ENCODE measurements around the gene ERCC6L. TPM values are rescaled to one million over a fixed set of nuclear protein-coding genes. Genes with fewer than 3 reads are reported as not detected.
"Not testable (repeated sequence)": the region's sequence is repeated elsewhere in the genome, so short reads cannot be mapped to it uniquely, and the experiment has no call there.

ERCC6L gene
- total and polyA plus RNA-seq, 4 donors = 0.16 to 0.71 (median 0.30) TPM

DNA sequence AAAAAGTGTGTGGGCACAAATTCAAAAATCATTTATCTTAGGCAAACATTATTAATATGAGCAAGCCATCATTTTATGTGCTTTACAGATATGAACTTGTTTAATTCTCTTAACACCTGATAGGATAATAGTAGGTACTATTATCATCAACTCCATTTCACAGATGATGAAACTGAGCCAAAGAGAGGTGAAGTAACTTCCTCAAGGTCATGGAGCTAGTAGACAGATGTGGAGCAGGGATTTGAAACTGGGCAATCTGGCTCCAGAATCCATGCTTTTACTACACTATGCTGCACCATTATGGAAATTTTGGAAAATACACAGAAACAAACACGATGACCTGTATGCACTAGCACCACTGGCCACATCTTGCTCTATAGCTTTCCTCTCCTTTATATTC lies 58.3 kb downstream of the ERCC6L start:
- Histone ChIP-seq H3K9me3 (ENCODE audit: control insufficient read depth in 4 of 4, insufficient read depth in 3 of 4, low read length in 3 of 4) (no peaks in the 10 kb centered on the region), H3K36me3 (ENCODE audit: control insufficient read depth in 4 of 4, insufficient read depth in 4 of 4, low read length in 4 of 4) (no peaks in the 10 kb centered on the region), H3K4me3 (no peak overlapping the region), H3K4me1 (ENCODE audit: control insufficient read depth in 5 of 5, insufficient read depth in 5 of 5, low read length in 5 of 5) (peaks cover 0 to 12% (median 5%) of the 10 kb centered on the region in 5 donors), H3K27ac (ENCODE audit: low read depth in 1 of 2, low read length in 1 of 2) (peak overlapping the region in 1 of 2 donors; percentile 81), H3K9ac (ENCODE audit: insufficient read depth in 1 of 2, low read length in 2 of 2) (peak overlapping the region; percentile 28 to 80), H3K27me3 (ENCODE audit: control insufficient read depth in 3 of 3, insufficient read depth in 3 of 3, low read length in 2 of 3) (peaks cover 3 to 8% (median 5%) of the 10 kb centered on the region in 3 donors)
- no peak for ATAC-seq (ENCODE audit: insufficient read depth, low FRiP score)
- DNase-seq = peak in 1 of 3 donors; percentile 16
- 31 to 44% methylated on average over 1 of the region's 1 CpG for WGBS, 2 donors
- TF ChIP-seq, protein P1, sequence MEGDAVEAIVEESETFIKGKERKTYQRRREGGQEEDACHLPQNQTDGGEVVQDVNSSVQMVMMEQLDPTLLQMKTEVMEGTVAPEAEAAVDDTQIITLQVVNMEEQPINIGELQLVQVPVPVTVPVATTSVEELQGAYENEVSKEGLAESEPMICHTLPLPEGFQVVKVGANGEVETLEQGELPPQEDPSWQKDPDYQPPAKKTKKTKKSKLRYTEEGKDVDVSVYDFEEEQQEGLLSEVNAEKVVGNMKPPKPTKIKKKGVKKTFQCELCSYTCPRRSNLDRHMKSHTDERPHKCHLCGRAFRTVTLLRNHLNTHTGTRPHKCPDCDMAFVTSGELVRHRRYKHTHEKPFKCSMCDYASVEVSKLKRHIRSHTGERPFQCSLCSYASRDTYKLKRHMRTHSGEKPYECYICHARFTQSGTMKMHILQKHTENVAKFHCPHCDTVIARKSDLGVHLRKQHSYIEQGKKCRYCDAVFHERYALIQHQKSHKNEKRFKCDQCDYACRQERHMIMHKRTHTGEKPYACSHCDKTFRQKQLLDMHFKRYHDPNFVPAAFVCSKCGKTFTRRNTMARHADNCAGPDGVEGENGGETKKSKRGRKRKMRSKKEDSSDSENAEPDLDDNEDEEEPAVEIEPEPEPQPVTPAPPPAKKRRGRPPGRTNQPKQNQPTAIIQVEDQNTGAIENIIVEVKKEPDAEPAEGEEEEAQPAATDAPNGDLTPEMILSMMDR (IDR thresholded peaks at IDR 0.05; ENCODE audit: control extremely low read depth, extremely low read depth) = no peak

DNA sequence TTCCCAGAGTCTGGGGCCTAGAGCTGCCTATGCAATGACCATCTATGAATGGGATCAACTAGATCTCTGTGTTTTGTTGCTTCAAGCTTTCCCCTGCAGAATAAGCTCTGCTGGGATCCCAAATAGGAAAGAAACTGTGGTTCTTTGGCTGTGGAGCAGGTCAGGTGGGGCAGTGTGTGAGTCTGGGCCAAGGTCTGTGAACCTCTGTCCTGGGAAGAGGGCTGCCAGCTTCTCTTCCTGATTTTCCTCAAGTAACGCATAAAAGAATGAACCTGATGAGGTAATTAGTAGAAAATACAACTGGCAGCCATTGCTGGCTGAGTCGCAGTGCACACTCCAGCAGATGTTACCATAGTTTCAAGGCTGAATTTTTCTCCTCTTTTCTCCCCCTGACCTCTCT lies 61.8 kb downstream of the ERCC6L start:
- Histone ChIP-seq H3K9ac (ENCODE audit: insufficient read depth in 1 of 2, low read length in 2 of 2) (no peak overlapping the region), H3K4me3 (no peak overlapping the region), H3K27me3 (ENCODE audit: control insufficient read depth in 3 of 3, insufficient read depth in 3 of 3, low read length in 2 of 3) (peaks cover 0 to 3% (median 0%) of the 10 kb centered on the region in 3 donors), H3K27ac (ENCODE audit: low read depth in 1 of 2, low read length in 1 of 2) (no peak overlapping the region), H3K4me1 (ENCODE audit: control insufficient read depth in 5 of 5, insufficient read depth in 5 of 5, low read length in 5 of 5) (peaks cover 0 to 6% (median 0%) of the 10 kb centered on the region in 5 donors), H3K36me3 (ENCODE audit: control insufficient read depth in 4 of 4, insufficient read depth in 4 of 4, low read length in 4 of 4) (no peaks in the 10 kb centered on the region), H3K9me3 (ENCODE audit: control insufficient read depth in 4 of 4, insufficient read depth in 3 of 4, low read length in 3 of 4) (no peaks in the 10 kb centered on the region)
- TF ChIP-seq, protein P1 (IDR thresholded peaks at IDR 0.05; ENCODE audit: control extremely low read depth, extremely low read depth) = no peak
- WGBS, 2 donors = 74 to 92% methylated on average over 2 of the region's 2 CpGs
- DNase-seq (no peak), ATAC-seq (ENCODE audit: insufficient read depth, low FRiP score) (no peak)

DNA sequence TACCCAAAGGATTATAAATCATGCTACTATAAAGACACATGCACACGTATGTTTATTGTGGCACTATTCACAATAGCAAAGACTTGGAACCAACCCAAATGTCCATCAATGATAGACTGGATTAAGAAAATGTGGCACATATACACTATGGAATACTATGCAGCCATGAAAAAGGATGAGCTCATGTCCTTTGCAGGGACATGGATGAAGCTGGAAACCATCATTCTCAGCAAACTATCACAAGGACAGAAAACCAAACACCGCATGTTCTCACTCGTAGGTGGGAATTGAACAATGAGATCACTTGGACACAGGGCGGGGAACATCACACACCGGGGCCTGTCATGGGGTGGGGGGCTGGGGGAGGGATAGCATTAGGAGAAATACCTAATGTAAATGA lies 62.5 kb downstream of the ERCC6L start:
- H3K27ac ChIP-seq (ENCODE audit: low read depth in 1 of 2, low read length in 1 of 2); H3K27me3 ChIP-seq (ENCODE audit: control insufficient read depth in 3 of 3, insufficient read depth in 3 of 3, low read length in 2 of 3); ATAC-seq (ENCODE audit: insufficient read depth, low FRiP score); H3K36me3 ChIP-seq (ENCODE audit: control insufficient read depth in 4 of 4, insufficient read depth in 4 of 4, low read length in 4 of 4); H3K9me3 ChIP-seq (ENCODE audit: control insufficient read depth in 4 of 4, insufficient read depth in 3 of 4, low read length in 3 of 4); H3K9ac ChIP-seq (ENCODE audit: insufficient read depth in 1 of 2, low read length in 2 of 2); H3K4me3 ChIP-seq; DNase-seq; H3K4me1 ChIP-seq (ENCODE audit: control insufficient read depth in 5 of 5, insufficient read depth in 5 of 5, low read length in 5 of 5): not testable (repeated sequence)
- 93 to 100% methylated on average over 2 to 4 of the region's 5 CpGs for WGBS, 2 donors

GRCh38 chrX:72169008-72169728 lies 69.7 kb downstream of the ERCC6L start:
- ATAC-seq (ENCODE audit: insufficient read depth, low FRiP score) (no peak), DNase-seq (no peak)
- Histone ChIP-seq H3K27me3 (ENCODE audit: control insufficient read depth in 3 of 3, insufficient read depth in 3 of 3, low read length in 2 of 3) (peaks cover 0 to 13% (median 3%) of the 10 kb centered on the region in 3 donors), H3K36me3 (ENCODE audit: control insufficient read depth in 4 of 4, insufficient read depth in 4 of 4, low read length in 4 of 4) (no peaks in the 10 kb centered on the region), H3K4me1 (ENCODE audit: control insufficient read depth in 5 of 5, insufficient read depth in 5 of 5, low read length in 5 of 5) (no peaks in the 10 kb centered on the region), H3K27ac (ENCODE audit: low read depth in 1 of 2, low read length in 1 of 2) (no peak overlapping the region), H3K9me3 (ENCODE audit: control insufficient read depth in 4 of 4, insufficient read depth in 3 of 4, low read length in 3 of 4) (no peaks in the 10 kb centered on the region), H3K9ac (ENCODE audit: insufficient read depth in 1 of 2, low read length in 2 of 2) (no peak overlapping the region), H3K4me3 (no peak overlapping the region)
- TF ChIP-seq, protein P1 (IDR thresholded peaks at IDR 0.05; ENCODE audit: control extremely low read depth, extremely low read depth) = no peak
- WGBS, 2 donors = 64 to 65% methylated on average over 6 of the region's 6 CpGs
